Cardiac fibroblast (primary cell): ENCODE measurements around the gene SMYD3.
A peak's percentile ranks its signal among the peaks of the same experiment; 100 is the strongest.

Experiments used
- DNase-seq, 2 donors: peaks; one replicate each; pipeline versions ENCODE4 v3.0.0 to v3.0.0-alpha.2; 2010; ENCODE audit warnings: low read depth in 2 of 2
- H3K4me3 ChIP-seq, 2 donors: replicated peaks in 1 of 2; 1 replicate in 1 of 2; 2 replicates in 1 of 2; pipeline ENCODE4 v1.5.1; 2011; ENCODE audit warnings: low read depth in 2 of 2, low read length in 2 of 2, mild to moderate bottlenecking in 2 of 2, moderate library complexity in 1 of 2
- CTCF ChIP-seq: IDR thresholded peaks from one replicate; pipeline ENCODE4 v1.5.1; 2011; ENCODE audit warnings: low read depth, mild to moderate bottlenecking, low read length, inconsistent platforms

Gene SMYD3

GRCh38 chr1:246018146-246018545, 488.9 kb downstream of the SMYD3 start:
- DNase-seq: no peak
- no peak for TF ChIP-seq CTCF
- no peak overlapping the region for H3K4me3 ChIP-seq

GRCh38 chr1:246012341-246012740, 494.7 kb downstream of the SMYD3 start:
- H3K4me3 ChIP-seq: no peak overlapping the region
- peak; percentile 64 for TF ChIP-seq CTCF
- DNase-seq: peak; percentile 72 to 74

GRCh38 chr1:246010386-246010785, 496.7 kb downstream of the SMYD3 start:
- DNase-seq: no peak

GRCh38 chr1:246008363-246008831, 498.7 kb downstream of the SMYD3 start:
- no peak for TF ChIP-seq CTCF
- DNase-seq: no peak
- no peak overlapping the region for H3K4me3 ChIP-seq

More at GRCh38 chr1:246010386-246010785, 496.7 kb downstream of the SMYD3 start:
- no peak overlapping the region for H3K4me3 ChIP-seq
- no peak for TF ChIP-seq CTCF

GRCh38 chr1:246005067-246005466, 502.0 kb downstream of the SMYD3 start:
- no peak for TF ChIP-seq CTCF
- DNase-seq: peak; percentile 96 to 97
- no peak overlapping the region for H3K4me3 ChIP-seq

GRCh38 chr1:246004301-246004700, 502.8 kb downstream of the SMYD3 start:
- DNase-seq: no peak
- no peak overlapping the region for H3K4me3 ChIP-seq
- no peak for TF ChIP-seq CTCF

GRCh38 chr1:246003442-246003730, 503.7 kb downstream of the SMYD3 start:
- DNase-seq: no peak
- no peak for TF ChIP-seq CTCF
- H3K4me3 ChIP-seq: no peak overlapping the region
